HCT116 (cell line): ENCODE results near the gene PACRG. TPM values are rescaled to one million over a fixed set of nuclear protein-coding genes. Genes with fewer than 3 reads are reported as not detected.

Source experiments
- ATAC-seq: fragments of 200-7000 bp; cut with Tn5 transposase; 2 replicates; pipeline ENCODE4 v1.9.1; 2020; ENCODE audit warnings: mild to moderate bottlenecking, moderate library complexity
- BruUV-seq: library from RNA; stranded (reverse); fragments of 400-500 nt; replicated peaks from 2 replicates; lab custom pipeline; 2021; lab: Mats Ljungman, UMichigan
- CTCF ChIA-PET: fragments of 300-600 bp; sonication (Branson Sonifier 250); formaldehyde crosslinking; loops from one replicate; lab custom pipeline; 2021; ENCODE audit warnings: antibody characterized with exemption; lab: Charles Lee
- POLR2A ChIA-PET: fragments of 300-600, 350-600 bp; sonication (Branson Sonifier 250); formaldehyde crosslinking; loops from one replicate; lab custom pipeline; 2021; ENCODE audit warnings: antibody characterized with exemption; lab: Charles Lee
- RAD21 ChIA-PET, 2 experiments: fragments of 300-600 bp; sonication (Branson Sonifier 250); formaldehyde crosslinking; loops; one replicate each; lab custom pipeline; 2023; ENCODE audit warnings: low total read pairs in 2 of 2; ENCODE audit not compliant: uncharacterized antibody in 2 of 2, unreplicated experiment in 2 of 2, low non-redundant PET in 1 of 2; lab: Charles Lee
- DNase-seq: peaks from one replicate; pipeline ENCODE4 v3.0.0-alpha.2; 2010; ENCODE audit warnings: low read depth, low spot score
- H2AFZ ChIP-seq: fragments of 200-600 bp; shearing (Covaris generic), sonication (generic); 2 replicates; pipeline ENCODE4 v1.6.1; 2017; ENCODE audit warnings: low read depth, mixed run types, mixed read lengths, antibody characterized with exemption, low read length; ENCODE audit not compliant: poor library complexity, severe bottlenecking
- H3K27ac ChIP-seq: 2 replicates; pipeline ENCODE4 v1.5.1; 2012; ENCODE audit warnings: low read depth, low read length
- H3K27me3 ChIP-seq: fragments of 200-600 bp; sonication (generic); 2 replicates; pipeline ENCODE4 v1.6.1; 2016; ENCODE audit warnings: mixed run types, low read length, mixed read lengths; ENCODE audit not compliant: insufficient read depth
- H3K36me3 ChIP-seq, 2 experiments: fragments of 200-500 bp in 1 of 2; fragments of 200-600 bp in 1 of 2; sonication (Bioruptor generic) in 1 of 2; sonication (generic) in 1 of 2; 2 replicates each; pipeline versions ENCODE4 v1.5.1 to v1.6.1; 2014 to 2016; ENCODE audit warnings: low read length in 2 of 2, inconsistent platforms in 1 of 2, mixed read lengths in 1 of 2, mixed run types in 1 of 2; ENCODE audit not compliant: insufficient read depth in 2 of 2, control insufficient read depth in 1 of 2
- H3K4me1 ChIP-seq, 2 experiments: fragments of 200-600 bp in 1 of 2; sonication (generic) in 1 of 2; 2 replicates each; pipeline versions ENCODE4 v1.5.1 to v1.6.1; 2012 to 2017; ENCODE audit warnings: low read length in 2 of 2, inconsistent platforms in 1 of 2, mild to moderate bottlenecking in 1 of 2, mixed read lengths in 1 of 2, mixed run types in 1 of 2, moderate library complexity in 1 of 2; ENCODE audit not compliant: insufficient read depth in 2 of 2, control insufficient read depth in 1 of 2
- H3K4me2 ChIP-seq: fragments of 200-600 bp; sonication (generic); 2 replicates; pipeline ENCODE4 v1.6.1; 2017; ENCODE audit warnings: mixed run types, low read length, mixed read lengths
- H3K4me3 ChIP-seq, 2 experiments: fragments of 200-600 bp in 1 of 2; sonication (generic) in 1 of 2; replicated peaks in 1 of 2; 2 replicates each; pipeline ENCODE4 v1.5.1; 2011 to 2016; ENCODE audit warnings: low read length in 2 of 2, control low read depth in 1 of 2, low read depth in 1 of 2, mild to moderate bottlenecking in 1 of 2, mixed read lengths in 1 of 2, mixed run types in 1 of 2
- H3K79me2 ChIP-seq: fragments of 200-600 bp; sonication (generic); 2 replicates; pipeline ENCODE4 v1.6.1; 2017; ENCODE audit warnings: mild to moderate bottlenecking, mixed run types, low read length, moderate library complexity, mixed read lengths; ENCODE audit not compliant: insufficient read depth
- H3K9ac ChIP-seq: fragments of 200-600 bp; sonication (generic); 2 replicates; pipeline ENCODE4 v1.6.1; 2016; ENCODE audit warnings: low read length, mixed read lengths
- H3K9me2 ChIP-seq: fragments of 200-600 bp; sonication (generic), shearing (Covaris generic); 2 replicates; pipeline ENCODE4 v1.6.1; 2017; ENCODE audit warnings: mixed run types, mild to moderate bottlenecking, moderate library complexity; ENCODE audit not compliant: insufficient read depth
- H3K9me3 ChIP-seq, 2 experiments: fragments of 200-500 bp in 1 of 2; fragments of 200-600 bp in 1 of 2; sonication (Bioruptor generic) in 1 of 2; sonication (generic) in 1 of 2; 2 replicates each; pipeline ENCODE4 v1.6.1; 2014 to 2017; ENCODE audit warnings: low read length in 2 of 2, mixed read lengths in 2 of 2, inconsistent platforms in 1 of 2, low read depth in 1 of 2, mild to moderate bottlenecking in 1 of 2, mixed run types in 1 of 2, moderate library complexity in 1 of 2; ENCODE audit not compliant: control insufficient read depth in 1 of 2, insufficient read depth in 1 of 2
- H4K20me1 ChIP-seq: fragments of 200-600 bp; sonication (generic), shearing (Covaris generic); 2 replicates; pipeline ENCODE4 v1.6.1; 2017; ENCODE audit warnings: mixed run types, mild to moderate bottlenecking, moderate library complexity; ENCODE audit not compliant: insufficient read depth
- CBX3 ChIP-seq: IDR thresholded peaks from 2 replicates; pipeline ENCODE4 v1.6.1; 2012; ENCODE audit warnings: low read depth
- CEBPB ChIP-seq: IDR thresholded peaks from 2 replicates; pipeline ENCODE4 v1.6.1; 2012; ENCODE audit warnings: low read depth
- EGR1 ChIP-seq: IDR thresholded peaks from 2 replicates; pipeline ENCODE4 v1.6.1; 2012; ENCODE audit warnings: low read depth
- EZH2 ChIP-seq: fragments of 200-600 bp; sonication (generic); IDR thresholded peaks from 2 replicates; pipeline ENCODE4 v1.6.1; 2017; ENCODE audit warnings: antibody characterized with exemption, mixed run types
- EZH2phosphoT487 ChIP-seq: fragments of 200-600 bp; IDR thresholded peaks from 2 replicates; pipeline ENCODE4 v1.6.1; 2018; ENCODE audit warnings: antibody characterized with exemption, borderline replicate concordance
- POLR2AphosphoS5 ChIP-seq: IDR thresholded peaks from 2 replicates; pipeline ENCODE4 v1.6.1; 2011; ENCODE audit warnings: mild to moderate bottlenecking, low read depth, low read length, moderate library complexity
- SIN3A ChIP-seq: IDR thresholded peaks from 2 replicates; pipeline ENCODE4 v1.6.1; 2012; ENCODE audit warnings: low read depth
- SP1 ChIP-seq: IDR thresholded peaks from 2 replicates; pipeline ENCODE4 v1.6.1; 2012; ENCODE audit warnings: low read depth
- TCF7L2 ChIP-seq: IDR thresholded peaks from 2 replicates; pipeline ENCODE4 v1.7.0; 2011; ENCODE audit warnings: borderline replicate concordance, inconsistent platforms; ENCODE audit not compliant: insufficient read depth, insufficient read length; ENCODE audit errors: extremely low read depth
- YY1 ChIP-seq: IDR thresholded peaks from 2 replicates; pipeline ENCODE4 v1.6.1; 2011; ENCODE audit warnings: low read length, low read depth, moderate library complexity, mild to moderate bottlenecking; ENCODE audit not compliant: insufficient replicate concordance; ENCODE audit errors: extremely low read depth
- ZNF274 ChIP-seq: fragments of 200-500 bp; sonication (Bioruptor generic); IDR thresholded peaks from 2 replicates; pipeline ENCODE4 v1.6.1; 2014; ENCODE audit warnings: mild to moderate bottlenecking, low read depth, low read length, inconsistent platforms
- intact Hi-C: fragments of 100-400 bp; cut with micrococcal nuclease; formaldehyde crosslinking; loops from 2 replicates; pipeline ENCODE4 v1.10.0; 2022
- total RNA-seq: library from RNA; stranded (reverse); gene quantifications from one replicate; pipeline ENCODE4 v1.2.1, GENCODE V29; 2021; ENCODE audit not compliant: unreplicated experiment
- TF ChIP-seq, protein P1 (sequence below): IDR thresholded peaks from 2 replicates; pipeline ENCODE4 v1.6.1; 2012; ENCODE audit warnings: low read depth

Gene PACRG
- total RNA-seq, 1 experiment from 2014 or later: 0.71 TPM

DNA sequence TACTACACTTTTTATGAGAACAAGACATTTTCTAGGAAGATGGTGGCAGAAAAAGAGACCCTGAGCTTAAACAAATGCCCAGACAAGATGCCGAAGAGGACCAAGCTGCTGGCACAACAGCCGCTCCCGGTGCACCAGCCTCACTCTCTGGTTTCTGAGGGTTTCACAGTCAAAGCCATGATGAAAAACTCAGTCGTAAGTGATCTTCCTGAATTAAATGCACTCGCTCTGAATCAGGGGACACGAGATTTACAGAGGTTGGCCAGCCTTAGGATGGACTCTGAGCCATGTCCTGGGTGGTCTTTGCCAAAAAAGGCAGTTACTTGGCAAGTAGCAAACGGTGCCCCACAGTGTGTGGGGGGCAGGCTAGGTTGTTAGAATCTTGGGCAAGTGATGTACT lies 423 bp downstream of the PACRG start:
- H3K79me2 ChIP-seq: no peaks in the 10 kb centered on the region
- no peaks in the 10 kb centered on the region for H4K20me1 ChIP-seq
- H3K27me3 ChIP-seq: no peaks in the 10 kb centered on the region
- intact Hi-C loops: no loop called here
- peak overlapping the region; percentile 70 for H3K4me2 ChIP-seq
- no peak for TF ChIP-seq EGR1
- no peak for TF ChIP-seq SP1
- TF ChIP-seq CBX3: no peak
- TF ChIP-seq POLR2AphosphoS5: no peak
- no peak for TF ChIP-seq SIN3A
- TF ChIP-seq EZH2: no peak
- ChIA-PET CTCF (no interaction called here), POLR2A (no interaction called here), RAD21 (no interaction called here)
- no peak overlapping the region for H3K27ac ChIP-seq
- no peaks in the 10 kb centered on the region for H3K36me3 ChIP-seq
- peaks cover 0 to 9% of the 10 kb centered on the region in 2 experiments; a peak in 1 of 4 replicates for H3K4me1 ChIP-seq
- H2AFZ ChIP-seq: peak overlapping the region; percentile 90
- DNase-seq: no peak
- BruUV-seq: no TSS peak
- H3K4me3 ChIP-seq: peak overlapping the region; percentile 9 to 61; a peak in 3 of 4 replicates
- no peak for ATAC-seq
- H3K9me3 ChIP-seq: no peaks in the 10 kb centered on the region; a peak in 1 of 4 replicates
- H3K9ac ChIP-seq: peak overlapping the region; percentile 33; the same call in 1 of the 2 replicates
- H3K9me2 ChIP-seq: no peaks in the 10 kb centered on the region

DNA sequence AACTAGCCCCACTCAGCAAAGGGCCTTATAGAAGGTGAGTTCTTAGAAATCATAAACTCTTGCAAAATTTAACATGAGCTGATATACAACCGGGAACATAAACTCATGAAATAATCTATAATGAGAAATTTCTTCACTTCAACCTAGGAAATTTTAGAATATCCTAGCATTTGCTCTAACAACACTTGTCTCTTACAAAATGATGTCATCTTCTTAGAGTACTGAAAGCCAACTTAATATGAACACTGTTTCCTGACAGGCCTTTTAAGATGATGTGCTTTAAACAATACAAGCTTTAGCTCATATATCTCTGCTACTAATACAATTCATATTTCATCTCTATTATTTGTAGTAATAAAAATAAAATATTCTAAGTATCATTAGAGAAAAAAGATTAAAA lies 932 bp downstream of the PACRG start:
- H3K9me2 ChIP-seq: no peaks in the 10 kb centered on the region
- H3K4me3 ChIP-seq: no peak overlapping the region
- H3K9ac ChIP-seq: no peak overlapping the region
- ChIA-PET CTCF (no interaction called here), POLR2A (no interaction called here), RAD21 (no interaction called here)
- no peak overlapping the region for H3K27ac ChIP-seq
- intact Hi-C loops: no loop called here
- no peaks in the 10 kb centered on the region for H3K27me3 ChIP-seq
- H3K4me2 ChIP-seq: peak overlapping the region; percentile 70; the same call in 1 of the 2 replicates
- H2AFZ ChIP-seq: no peak overlapping the region
- peaks cover 0 to 9% of the 10 kb centered on the region in 2 experiments; a peak in 1 of 4 replicates for H3K4me1 ChIP-seq
- TF ChIP-seq YY1 (no peak), ZNF274 (no peak), CEBPB (no peak), EZH2phosphoT487 (no peak), TCF7L2 (no peak), SP1 (no peak)
- TF ChIP-seq, protein P1, sequence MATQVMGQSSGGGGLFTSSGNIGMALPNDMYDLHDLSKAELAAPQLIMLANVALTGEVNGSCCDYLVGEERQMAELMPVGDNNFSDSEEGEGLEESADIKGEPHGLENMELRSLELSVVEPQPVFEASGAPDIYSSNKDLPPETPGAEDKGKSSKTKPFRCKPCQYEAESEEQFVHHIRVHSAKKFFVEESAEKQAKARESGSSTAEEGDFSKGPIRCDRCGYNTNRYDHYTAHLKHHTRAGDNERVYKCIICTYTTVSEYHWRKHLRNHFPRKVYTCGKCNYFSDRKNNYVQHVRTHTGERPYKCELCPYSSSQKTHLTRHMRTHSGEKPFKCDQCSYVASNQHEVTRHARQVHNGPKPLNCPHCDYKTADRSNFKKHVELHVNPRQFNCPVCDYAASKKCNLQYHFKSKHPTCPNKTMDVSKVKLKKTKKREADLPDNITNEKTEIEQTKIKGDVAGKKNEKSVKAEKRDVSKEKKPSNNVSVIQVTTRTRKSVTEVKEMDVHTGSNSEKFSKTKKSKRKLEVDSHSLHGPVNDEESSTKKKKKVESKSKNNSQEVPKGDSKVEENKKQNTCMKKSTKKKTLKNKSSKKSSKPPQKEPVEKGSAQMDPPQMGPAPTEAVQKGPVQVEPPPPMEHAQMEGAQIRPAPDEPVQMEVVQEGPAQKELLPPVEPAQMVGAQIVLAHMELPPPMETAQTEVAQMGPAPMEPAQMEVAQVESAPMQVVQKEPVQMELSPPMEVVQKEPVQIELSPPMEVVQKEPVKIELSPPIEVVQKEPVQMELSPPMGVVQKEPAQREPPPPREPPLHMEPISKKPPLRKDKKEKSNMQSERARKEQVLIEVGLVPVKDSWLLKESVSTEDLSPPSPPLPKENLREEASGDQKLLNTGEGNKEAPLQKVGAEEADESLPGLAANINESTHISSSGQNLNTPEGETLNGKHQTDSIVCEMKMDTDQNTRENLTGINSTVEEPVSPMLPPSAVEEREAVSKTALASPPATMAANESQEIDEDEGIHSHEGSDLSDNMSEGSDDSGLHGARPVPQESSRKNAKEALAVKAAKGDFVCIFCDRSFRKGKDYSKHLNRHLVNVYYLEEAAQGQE: no peak
- H3K36me3 ChIP-seq: no peaks in the 10 kb centered on the region
- no TSS peak for BruUV-seq
- no peaks in the 10 kb centered on the region for H3K79me2 ChIP-seq
- no peaks in the 10 kb centered on the region; a peak in 1 of 4 replicates for H3K9me3 ChIP-seq
- H4K20me1 ChIP-seq: no peaks in the 10 kb centered on the region
- no peak for DNase-seq
- no peak for ATAC-seq
